ENCODE data around the gene GFOD1.

The GFOD1 gene

GRCh38 chr6:13360671-13361540, 126.5 kb downstream of the GFOD1 start:
- Mint-ChIP-seq H3K4me3 (no peak overlapping the region), H3K4me1 (ENCODE audit: low read depth) (peaks cover 23% of the 10 kb centered on the region), H3K27me3 (no peaks in the 10 kb centered on the region), H3K27ac (no peak overlapping the region), H3K36me3 (peaks cover 5% of the 10 kb centered on the region), H3K9me3 (ENCODE audit: low read depth) (no peaks in the 10 kb centered on the region)

DNA sequence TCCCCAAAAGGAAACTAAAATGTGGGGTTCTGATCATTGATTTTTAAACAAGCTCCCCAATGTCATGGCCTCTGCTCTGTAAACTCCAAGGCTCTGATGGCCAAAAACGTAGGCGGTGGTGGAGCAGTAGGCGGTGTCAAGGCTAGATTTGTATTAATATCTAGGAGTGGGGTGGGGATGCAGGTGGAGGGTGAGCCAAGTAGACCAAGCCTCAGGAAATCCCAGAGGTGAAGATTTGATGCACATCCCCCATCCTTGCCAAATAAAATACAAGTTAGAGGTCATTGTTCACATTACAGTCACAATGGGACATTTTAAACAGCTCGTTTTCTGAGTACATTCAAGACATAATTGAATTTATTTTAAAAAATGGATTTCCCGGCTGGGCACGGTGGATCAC, 128.1 kb downstream of the GFOD1 start:
- Mint-ChIP-seq H3K27ac (no peak overlapping the region), H3K4me1 (ENCODE audit: low read depth) (peaks cover 39% of the 10 kb centered on the region), H3K4me3 (no peak overlapping the region), H3K36me3 (peaks cover 5% of the 10 kb centered on the region), H3K9me3 (ENCODE audit: low read depth) (no peaks in the 10 kb centered on the region), H3K27me3 (no peaks in the 10 kb centered on the region)

GRCh38 chr6:13358511-13358910, 128.9 kb downstream of the GFOD1 start:
- H3K4me1 Mint-ChIP-seq (ENCODE audit: low read depth) = peaks cover 46% of the 10 kb centered on the region

DNA sequence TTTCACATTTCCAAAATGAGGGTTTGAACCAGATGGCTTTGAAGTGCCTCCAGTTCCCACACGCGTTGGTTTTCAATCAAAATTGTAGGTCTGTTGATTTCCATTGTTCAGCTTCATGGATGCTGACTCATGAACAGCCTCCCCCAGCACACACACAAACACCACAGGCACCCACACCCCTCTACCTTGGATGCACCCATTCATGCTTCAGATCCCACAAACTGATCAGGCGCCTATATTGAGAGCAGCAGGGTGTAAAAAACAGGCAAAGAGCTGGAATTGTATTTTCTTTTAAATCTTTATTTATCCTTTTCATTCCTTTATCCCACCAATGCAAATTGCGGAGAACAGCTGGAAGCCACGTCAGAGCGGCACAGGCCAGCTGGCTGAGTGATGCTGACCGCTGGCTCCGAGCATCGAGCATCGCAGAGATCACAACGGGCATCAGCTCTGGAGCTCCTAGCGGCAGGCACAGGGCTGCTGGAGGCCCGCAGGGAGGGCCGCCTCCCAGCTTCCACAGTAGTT, 129.8 kb downstream of the GFOD1 start:
- H3K4me1 Mint-ChIP-seq (ENCODE audit: low read depth) = peaks cover 49% of the 10 kb centered on the region
- no peaks in the 10 kb centered on the region for H3K27me3 Mint-ChIP-seq
- peaks cover 3% of the 10 kb centered on the region for H3K36me3 Mint-ChIP-seq
- no peaks in the 10 kb centered on the region for H3K9me3 Mint-ChIP-seq (ENCODE audit: low read depth)
- H3K27ac Mint-ChIP-seq = peak overlapping the region; percentile 81
- H3K4me3 Mint-ChIP-seq = peak overlapping the region; percentile 27

More at GRCh38 chr6:13358511-13358910, 128.9 kb downstream of the GFOD1 start:
- no peak overlapping the region for H3K4me3 Mint-ChIP-seq
- H3K27me3 Mint-ChIP-seq = no peaks in the 10 kb centered on the region
- no peak overlapping the region for H3K27ac Mint-ChIP-seq
- peaks cover 5% of the 10 kb centered on the region for H3K36me3 Mint-ChIP-seq
- H3K9me3 Mint-ChIP-seq (ENCODE audit: low read depth) = no peaks in the 10 kb centered on the region

DNA sequence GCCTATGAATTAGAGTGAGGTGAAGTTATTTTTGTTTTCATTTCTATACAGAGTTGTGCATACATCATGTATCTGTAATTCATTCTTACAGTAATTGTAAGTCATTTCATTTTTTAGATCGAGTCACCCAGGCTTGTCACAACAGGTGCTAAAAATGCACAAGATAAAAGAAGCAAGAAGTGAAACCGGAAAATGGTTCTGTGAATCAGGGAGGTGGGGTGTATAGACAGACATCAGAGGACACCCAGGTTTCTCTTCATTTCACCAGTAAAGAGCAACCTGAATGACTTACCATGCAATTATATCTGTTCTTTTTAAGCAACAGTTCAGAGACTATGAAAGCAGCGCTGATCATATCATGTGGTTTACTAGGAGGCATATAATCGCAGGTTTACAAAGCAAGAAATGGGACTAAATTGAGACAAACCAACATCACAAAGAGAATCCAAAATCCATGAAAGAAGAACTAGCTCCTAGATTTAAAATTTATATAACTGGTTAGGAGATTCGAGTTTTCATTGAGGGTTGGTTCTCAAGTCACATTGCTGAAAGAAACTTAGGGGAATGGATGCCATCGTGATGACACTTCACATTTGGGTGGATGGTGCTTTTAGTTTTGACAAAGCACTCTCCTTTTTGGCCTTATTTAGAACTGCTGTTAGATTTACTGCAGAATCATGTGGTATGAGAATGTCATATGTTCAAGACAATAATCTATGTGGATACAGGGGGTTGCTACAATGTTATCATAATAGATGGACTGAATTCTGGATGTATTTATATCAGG, 131.2 kb downstream of the GFOD1 start:
- Mint-ChIP-seq H3K27me3 (no peaks in the 10 kb centered on the region), H3K36me3 (peaks cover 3% of the 10 kb centered on the region), H3K4me3 (peak overlapping the region; percentile 77), H3K9me3 (ENCODE audit: low read depth) (no peaks in the 10 kb centered on the region), H3K27ac (peak overlapping the region; percentile 95), H3K4me1 (ENCODE audit: low read depth) (peaks cover 49% of the 10 kb centered on the region)

- Mint-ChIP-seq H3K27me3 (no peaks in the 10 kb centered on the region), H3K36me3 (peaks cover 3% of the 10 kb centered on the region), H3K27ac (peak overlapping the region; percentile 95), H3K4me1 (ENCODE audit: low read depth) (peaks cover 46% of the 10 kb centered on the region), H3K4me3 (peak overlapping the region; percentile 77), H3K9me3 (ENCODE audit: low read depth) (no peaks in the 10 kb centered on the region)
These were observed 132.1 kb downstream of the GFOD1 start for GRCh38 chr6:13355043-13355945.

DNA sequence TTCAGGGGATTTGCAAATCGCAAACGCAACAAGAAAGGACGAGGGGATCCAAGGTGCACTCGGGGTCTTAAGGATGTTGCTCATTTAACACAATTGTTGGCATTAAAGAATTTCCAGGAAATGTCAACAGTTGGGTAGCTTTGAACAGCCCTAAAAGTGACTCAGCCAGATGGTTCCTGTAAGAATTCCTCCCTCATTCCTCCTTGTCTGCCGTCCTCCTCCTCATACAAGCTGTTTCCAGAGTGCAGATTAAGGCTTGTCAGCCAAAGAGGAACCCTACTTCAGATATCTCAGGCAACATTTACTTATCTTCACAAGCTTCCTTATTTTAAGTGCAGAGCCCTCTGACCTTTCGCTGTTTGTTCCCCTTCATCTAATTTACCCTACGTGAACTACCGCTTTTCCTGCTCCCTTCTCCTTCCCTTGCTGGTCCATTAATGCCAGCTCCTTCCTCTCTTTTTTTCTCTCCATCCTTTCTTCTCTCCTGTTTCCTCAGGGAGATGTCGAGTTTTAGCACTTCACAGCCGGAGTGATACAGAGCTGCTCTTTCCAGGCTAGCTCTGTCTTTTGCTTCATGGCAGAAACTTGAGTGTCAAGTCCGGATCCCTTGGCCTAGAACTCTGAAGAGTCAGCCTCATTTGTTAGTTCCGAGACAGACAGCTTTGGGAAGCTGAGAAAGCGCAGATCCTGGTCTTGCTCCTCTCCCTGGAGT, 132.9 kb downstream of the GFOD1 start:
- peak overlapping the region; percentile 77 for H3K4me3 Mint-ChIP-seq
- H3K27me3 Mint-ChIP-seq = no peaks in the 10 kb centered on the region
- no peaks in the 10 kb centered on the region for H3K9me3 Mint-ChIP-seq (ENCODE audit: low read depth)
- peaks cover 3% of the 10 kb centered on the region for H3K36me3 Mint-ChIP-seq
- peaks cover 46% of the 10 kb centered on the region for H3K4me1 Mint-ChIP-seq (ENCODE audit: low read depth)
- peak overlapping the region; percentile 95 for H3K27ac Mint-ChIP-seq

- peaks cover 38% of the 10 kb centered on the region for H3K4me1 Mint-ChIP-seq (ENCODE audit: low read depth)
- H3K27me3 Mint-ChIP-seq = no peaks in the 10 kb centered on the region
- H3K9me3 Mint-ChIP-seq (ENCODE audit: low read depth) = no peaks in the 10 kb centered on the region
- no peak overlapping the region for H3K27ac Mint-ChIP-seq
- no peak overlapping the region for H3K4me3 Mint-ChIP-seq
- H3K36me3 Mint-ChIP-seq = peaks cover 3% of the 10 kb centered on the region
These were observed 135.2 kb downstream of the GFOD1 start for GRCh38 chr6:13352165-13352564.

DNA sequence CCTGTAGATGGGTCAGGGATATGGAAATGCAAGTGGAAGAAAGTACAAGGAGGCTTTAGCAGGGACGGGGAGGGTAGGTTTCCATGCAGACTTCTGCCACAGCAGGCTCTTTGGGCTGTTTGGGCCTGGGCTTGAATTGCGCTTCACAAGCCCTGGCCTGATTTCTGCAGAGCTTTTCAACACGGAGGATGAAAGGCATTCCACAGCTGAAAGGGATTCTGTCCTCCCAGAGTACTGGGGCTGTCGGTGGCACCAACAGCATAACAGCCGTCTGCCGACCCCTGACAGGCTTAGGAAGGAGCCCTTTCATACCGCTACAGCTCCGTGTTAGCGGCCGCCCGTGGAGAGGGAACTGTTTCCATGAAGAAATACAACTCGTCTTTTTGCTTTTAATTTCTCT, 136.1 kb downstream of the GFOD1 start:
- Mint-ChIP-seq H3K36me3 (no peaks in the 10 kb centered on the region), H3K4me1 (ENCODE audit: low read depth) (peaks cover 29% of the 10 kb centered on the region), H3K27me3 (no peaks in the 10 kb centered on the region), H3K9me3 (ENCODE audit: low read depth) (no peaks in the 10 kb centered on the region), H3K4me3 (no peak overlapping the region), H3K27ac (no peak overlapping the region)

DNA sequence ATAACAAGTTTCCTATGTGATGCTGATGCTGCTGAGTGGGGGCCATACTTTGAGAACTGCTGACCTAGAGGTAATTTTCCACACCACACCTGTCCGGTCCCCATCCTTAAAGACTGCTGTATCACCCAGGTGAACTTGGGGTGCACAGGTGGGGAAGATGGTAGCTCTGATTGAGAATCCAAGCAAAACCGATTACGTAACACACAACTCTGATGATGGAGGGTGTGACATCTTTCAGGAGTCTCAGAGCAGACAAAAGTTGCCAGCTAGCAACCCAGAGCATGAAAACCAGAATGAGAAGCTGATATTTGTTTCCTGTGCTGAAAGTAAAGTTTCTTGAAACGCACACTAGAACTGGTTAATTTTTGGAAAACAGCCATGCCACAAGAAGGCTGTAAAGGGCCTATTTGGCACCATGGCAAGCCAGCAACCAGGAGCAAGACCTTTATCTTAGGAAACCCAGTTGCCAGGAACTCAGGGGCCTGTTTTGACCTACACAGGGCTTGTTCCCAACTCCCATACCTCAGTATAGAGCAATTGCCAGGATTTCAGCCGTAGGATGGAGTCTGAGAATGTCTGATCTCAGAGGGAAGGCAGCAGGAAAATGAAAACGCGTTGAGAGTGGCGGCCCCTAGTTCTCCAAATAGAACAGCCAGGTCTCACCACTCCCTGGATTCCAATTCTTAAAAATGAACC, 137.4 kb downstream of the GFOD1 start:
- no peaks in the 10 kb centered on the region for H3K9me3 Mint-ChIP-seq (ENCODE audit: low read depth)
- H3K4me3 Mint-ChIP-seq = no peak overlapping the region
- H3K36me3 Mint-ChIP-seq = no peaks in the 10 kb centered on the region
- H3K4me1 Mint-ChIP-seq (ENCODE audit: low read depth) = peaks cover 16% of the 10 kb centered on the region
- no peak overlapping the region for H3K27ac Mint-ChIP-seq
- no peaks in the 10 kb centered on the region for H3K27me3 Mint-ChIP-seq

- Mint-ChIP-seq H3K36me3 (no peaks in the 10 kb centered on the region), H3K9me3 (ENCODE audit: low read depth) (no peaks in the 10 kb centered on the region), H3K27me3 (peaks cover 2% of the 10 kb centered on the region), H3K4me1 (ENCODE audit: low read depth) (peaks cover 3% of the 10 kb centered on the region), H3K27ac (no peak overlapping the region), H3K4me3 (no peak overlapping the region)
These were observed 138.9 kb downstream of the GFOD1 start for GRCh38 chr6:13348334-13349113.

DNA sequence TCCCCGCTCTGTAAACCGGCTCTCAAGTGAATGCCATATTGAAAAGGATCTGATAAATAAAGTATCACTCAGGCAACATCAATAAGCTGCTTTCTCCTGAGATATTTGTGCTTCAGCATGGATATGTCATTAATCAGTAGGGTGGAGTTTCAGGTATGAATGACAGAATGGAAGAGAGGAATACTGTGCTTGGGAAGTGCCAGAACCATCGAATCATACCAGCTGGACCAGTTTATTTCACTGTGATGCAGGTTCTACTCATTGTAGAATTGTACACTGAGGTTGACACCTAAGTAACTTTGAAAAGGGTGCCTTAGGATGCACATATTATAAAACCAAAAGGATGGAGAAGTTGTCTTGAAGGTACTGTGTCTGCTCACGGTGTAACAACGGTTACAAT, 141.2 kb downstream of the GFOD1 start:
- H3K9me3 Mint-ChIP-seq (ENCODE audit: low read depth) = peaks cover 8% of the 10 kb centered on the region
- H3K4me3 Mint-ChIP-seq = no peak overlapping the region
- H3K27me3 Mint-ChIP-seq = peaks cover 2% of the 10 kb centered on the region
- H3K27ac Mint-ChIP-seq = no peak overlapping the region
- no peaks in the 10 kb centered on the region for H3K4me1 Mint-ChIP-seq (ENCODE audit: low read depth)
- H3K36me3 Mint-ChIP-seq = peaks cover 3% of the 10 kb centered on the region

Data from activated naive CD8-positive, alpha-beta T cell (primary cell).